ENCODE results near the gene STUB1. TPM values are rescaled to one million over a fixed set of nuclear protein-coding genes. Genes with fewer than 3 reads are reported as not detected.

The STUB1 gene
- total and polyA plus RNA-seq, 2 experiments from 2014 or later, result 91.7 to 108 TPM

GRCh38 chr16:726438-727290 is 46.5 kb downstream of the STUB1 start, which contains the start of the genes CCDC78 and HAGHL (continued):
- TF ChIP-seq REST (IDR thresholded peaks at IDR 0.05; ENCODE audit: unreplicated experiment), result no peak
- no peak for TF ChIP-seq ZNF331 (CRISPR knock-in tag; IDR thresholded peaks at IDR 0.05; ENCODE audit: low read depth)
- TF ChIP-seq ETS1 (IDR thresholded peaks at IDR 0.05), result no peak
- no peak for TF ChIP-seq JUNB (IDR thresholded peaks at IDR 0.05; ENCODE audit: unreplicated experiment)

GRCh38 chr16:727291-727977 is 47.2 kb downstream of the STUB1 start:
- H3K27ac ChIP-seq (ENCODE audit: low read depth), result no peak overlapping the region
- H3K9me2 ChIP-seq (ENCODE audit: insufficient read depth), result no peaks in the 10 kb centered on the region
- no peaks in the 10 kb centered on the region for H3K36me3 ChIP-seq (ENCODE audit: insufficient read depth)
- ATAC-seq, result peak; percentile 7
- H2AFZ ChIP-seq, result no peak overlapping the region
- no peak overlapping the region for H3K27ac Mint-ChIP-seq
- H3K4me3 Mint-ChIP-seq, result peak overlapping the region; percentile 55; the same call in 2 of the 3 replicates
- peaks cover 14% of the 10 kb centered on the region; the same call in 1 of the 2 replicates for H3K27me3 ChIP-seq (ENCODE audit: insufficient read depth)
- peaks cover 3% of the 10 kb centered on the region; the same call in 1 of the 3 replicates for H3K36me3 Mint-ChIP-seq (ENCODE audit: low read depth)
- peak; percentile 71 for DNase-seq (ENCODE audit: low spot score)
- no peaks in the 10 kb centered on the region for H4K20me1 ChIP-seq (replicated peaks; ENCODE audit: insufficient read depth)
- no peaks in the 10 kb centered on the region for H3K4me1 Mint-ChIP-seq
- H3K4me2 ChIP-seq, result peak overlapping the region; percentile 86
- H3K9me3 Mint-ChIP-seq, result no peaks in the 10 kb centered on the region
- peaks cover 12% of the 10 kb centered on the region for H3F3A ChIP-seq (replicated peaks; ENCODE audit: low read depth)
- no peaks in the 10 kb centered on the region for H3K4me1 ChIP-seq (ENCODE audit: insufficient read depth)
- H3K79me2 ChIP-seq (replicated peaks; ENCODE audit: insufficient read depth), result no peaks in the 10 kb centered on the region
- H3K4me3 ChIP-seq, result peak overlapping the region; percentile 71
- peaks cover 18% of the 10 kb centered on the region for H3K27me3 Mint-ChIP-seq (ENCODE audit: insufficient read depth, low read depth, poor library complexity)
- TF ChIP-seq CTCF (conservative IDR thresholded peaks at IDR 0.05; ENCODE audit: low read depth in 2 of 2), result no peak
- no peak; the same call in 1 of the 2 replicates for TF ChIP-seq POLR2AphosphoS5 (IDR thresholded peaks at IDR 0.05; ENCODE audit: low read depth)
- no peak for TF ChIP-seq ZNF114 (CRISPR knock-in tag; IDR thresholded peaks at IDR 0.05)
- no peak for TF ChIP-seq REST (IDR thresholded peaks at IDR 0.05; ENCODE audit: unreplicated experiment)
- no peak for TF ChIP-seq ZNF331 (CRISPR knock-in tag; IDR thresholded peaks at IDR 0.05; ENCODE audit: low read depth)

Measured in GM23338 (cell line).